ENCODE measurements around the gene DGKD.
"Not testable (repeated sequence)": the region's sequence is repeated elsewhere in the genome, so short reads cannot be mapped to it uniquely, and the experiment has no call there.

The DGKD gene, protein sequence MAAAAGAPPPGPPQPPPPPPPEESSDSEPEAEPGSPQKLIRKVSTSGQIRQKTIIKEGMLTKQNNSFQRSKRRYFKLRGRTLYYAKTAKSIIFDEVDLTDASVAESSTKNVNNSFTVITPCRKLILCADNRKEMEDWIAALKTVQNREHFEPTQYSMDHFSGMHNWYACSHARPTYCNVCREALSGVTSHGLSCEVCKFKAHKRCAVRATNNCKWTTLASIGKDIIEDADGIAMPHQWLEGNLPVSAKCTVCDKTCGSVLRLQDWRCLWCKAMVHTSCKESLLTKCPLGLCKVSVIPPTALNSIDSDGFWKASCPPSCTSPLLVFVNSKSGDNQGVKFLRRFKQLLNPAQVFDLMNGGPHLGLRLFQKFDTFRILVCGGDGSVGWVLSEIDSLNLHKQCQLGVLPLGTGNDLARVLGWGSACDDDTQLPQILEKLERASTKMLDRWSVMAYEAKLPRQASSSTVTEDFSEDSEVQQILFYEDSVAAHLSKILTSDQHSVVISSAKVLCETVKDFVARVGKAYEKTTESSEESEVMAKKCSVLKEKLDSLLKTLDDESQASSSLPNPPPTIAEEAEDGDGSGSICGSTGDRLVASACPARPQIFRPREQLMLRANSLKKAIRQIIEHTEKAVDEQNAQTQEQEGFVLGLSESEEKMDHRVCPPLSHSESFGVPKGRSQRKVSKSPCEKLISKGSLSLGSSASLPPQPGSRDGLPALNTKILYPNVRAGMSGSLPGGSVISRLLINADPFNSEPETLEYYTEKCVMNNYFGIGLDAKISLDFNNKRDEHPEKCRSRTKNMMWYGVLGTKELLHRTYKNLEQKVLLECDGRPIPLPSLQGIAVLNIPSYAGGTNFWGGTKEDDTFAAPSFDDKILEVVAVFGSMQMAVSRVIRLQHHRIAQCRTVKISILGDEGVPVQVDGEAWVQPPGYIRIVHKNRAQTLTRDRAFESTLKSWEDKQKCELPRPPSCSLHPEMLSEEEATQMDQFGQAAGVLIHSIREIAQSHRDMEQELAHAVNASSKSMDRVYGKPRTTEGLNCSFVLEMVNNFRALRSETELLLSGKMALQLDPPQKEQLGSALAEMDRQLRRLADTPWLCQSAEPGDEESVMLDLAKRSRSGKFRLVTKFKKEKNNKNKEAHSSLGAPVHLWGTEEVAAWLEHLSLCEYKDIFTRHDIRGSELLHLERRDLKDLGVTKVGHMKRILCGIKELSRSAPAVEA

DNA sequence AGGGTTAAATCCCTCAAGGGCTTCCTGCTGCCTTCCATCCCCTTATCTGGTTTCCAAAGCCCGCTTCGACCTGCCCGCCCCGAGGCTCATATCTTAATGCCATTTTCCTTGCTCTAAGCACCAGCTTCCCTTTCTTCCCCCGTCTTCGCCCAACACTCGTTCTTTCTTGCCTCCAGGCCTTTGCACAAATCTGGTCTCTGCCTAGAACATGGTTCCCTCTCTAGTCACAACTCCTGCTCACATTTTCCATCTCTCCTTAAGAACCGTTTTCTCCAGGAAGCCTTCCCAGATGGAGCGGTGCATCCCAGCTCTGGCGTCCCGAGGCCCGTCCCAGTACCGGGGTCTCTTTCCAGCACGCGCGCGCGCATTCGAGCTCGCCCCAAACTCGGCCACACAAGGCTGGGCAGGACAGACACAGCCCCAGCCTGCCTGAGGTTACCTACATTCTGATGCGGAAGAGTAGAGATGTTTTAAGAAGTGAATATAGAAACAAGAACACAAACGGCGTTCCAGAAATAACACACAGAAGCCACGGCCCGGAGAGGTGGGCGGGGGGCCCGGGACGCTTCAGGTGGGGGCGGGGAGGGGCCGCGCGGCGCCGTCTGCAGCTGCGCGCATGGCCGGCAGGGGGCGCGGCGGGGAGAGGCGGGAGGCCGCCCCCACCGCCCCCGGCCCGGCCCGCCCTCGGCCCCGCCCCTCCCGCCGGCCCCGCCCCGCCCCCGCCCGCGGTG lies at the start of gene DGKD:
Gene DGKD (plus strand): TSS at position 726 of the 731 bp plus-strand sequence. CDS start 25 bp downstream, outside the sequence.
- DNase-seq: peak; percentile 43

DNA sequence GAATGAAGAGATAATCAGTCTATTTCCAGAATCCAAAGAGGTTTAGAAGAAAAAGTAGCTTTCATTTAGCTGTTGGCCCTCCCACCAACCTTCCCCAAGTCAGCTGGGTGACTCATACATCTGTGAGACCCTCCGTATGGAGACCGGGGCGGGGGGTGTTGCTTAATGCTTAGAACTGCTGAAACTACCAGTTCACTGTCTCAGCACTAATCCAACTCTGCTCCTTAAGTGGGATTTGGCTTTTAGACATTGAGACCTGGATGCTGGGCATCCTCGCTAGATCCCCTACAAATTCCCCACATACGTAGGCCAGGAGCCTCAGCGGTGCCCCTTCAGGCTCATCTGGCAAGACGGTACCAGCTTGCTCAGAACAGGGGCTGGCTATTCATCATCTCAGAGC lies 46.7 kb upstream of the DGKD start, which contains the start of gene SAG:
Gene SAG (plus strand): TSS at position 252 of the 400 bp plus-strand sequence. CDS start 1,374 bp downstream, outside the sequence.
- no peak for DNase-seq

DNA sequence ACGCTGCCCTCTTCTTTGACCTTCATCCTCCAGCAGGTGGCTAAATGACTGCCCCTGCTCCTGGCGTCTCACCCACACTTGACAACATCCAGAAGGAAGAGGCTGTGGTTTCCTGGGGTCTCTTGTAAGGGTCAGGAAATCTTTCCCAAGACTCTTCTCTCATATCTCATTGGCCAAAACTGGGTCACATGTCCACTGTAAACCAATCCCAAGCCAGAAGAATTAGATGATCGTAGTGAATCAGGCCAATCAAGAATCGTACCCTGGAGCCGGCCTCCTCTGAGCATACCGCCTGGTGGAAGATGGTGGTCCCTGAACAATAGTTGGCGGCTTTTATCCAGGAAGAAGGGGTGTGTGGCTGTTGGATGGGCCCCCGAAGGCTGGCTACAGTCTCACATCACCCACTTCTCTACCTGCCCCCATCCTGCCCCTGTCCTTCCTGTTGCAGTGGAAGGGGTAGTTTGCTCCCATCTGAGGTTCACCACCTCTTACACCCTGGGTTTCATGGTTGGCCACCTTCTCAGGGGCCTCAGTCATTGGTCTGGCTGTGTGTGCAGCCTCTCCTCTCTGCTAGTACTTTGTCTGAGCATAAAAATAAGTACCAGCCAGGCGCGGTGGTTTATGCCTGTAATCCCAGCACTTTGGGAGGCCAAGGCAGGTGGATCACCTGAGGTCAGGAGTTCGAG lies 42.9 kb upstream of the DGKD start:
- no peak for DNase-seq

- DNase-seq: no peak
These were observed 41.4 kb upstream of the DGKD start for GRCh38 chr2:233312874-233313273.

DNA sequence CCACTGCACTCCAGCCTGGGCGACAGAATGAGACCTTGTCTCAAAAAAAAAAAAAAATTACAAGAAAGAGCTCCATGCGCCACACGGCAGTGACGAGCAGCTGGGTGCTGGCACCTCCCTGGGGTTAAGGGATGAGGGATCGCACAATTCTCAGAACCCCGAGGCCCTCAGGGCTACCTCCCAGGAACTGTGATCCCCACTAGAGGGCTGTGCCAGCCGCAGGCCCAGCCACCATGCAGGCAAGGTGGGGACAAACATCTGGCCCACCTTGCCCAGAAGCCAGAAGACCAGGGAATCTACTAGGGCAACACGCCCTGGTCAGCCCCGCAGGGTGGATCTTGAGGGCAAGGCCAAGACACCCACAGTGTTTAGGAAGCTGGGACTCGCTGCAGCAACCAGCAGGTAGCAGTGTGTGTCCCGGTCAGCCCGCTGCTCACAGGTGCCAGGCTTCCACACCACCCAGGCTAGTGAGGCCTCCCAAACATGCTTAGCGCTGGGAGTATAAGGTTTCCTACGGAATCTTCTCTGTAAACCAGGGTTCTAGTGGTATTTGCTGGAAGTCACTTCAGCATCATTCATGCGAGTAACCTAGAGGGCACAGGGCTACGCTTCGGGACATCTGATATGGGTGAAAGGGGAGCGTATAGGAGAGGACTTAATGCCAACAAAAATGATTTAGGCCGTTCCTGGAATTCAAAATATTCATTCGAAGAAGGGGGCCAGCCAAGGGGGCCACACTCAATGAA lies 39.9 kb upstream of the DGKD start:
- DNase-seq: no peak

DNA sequence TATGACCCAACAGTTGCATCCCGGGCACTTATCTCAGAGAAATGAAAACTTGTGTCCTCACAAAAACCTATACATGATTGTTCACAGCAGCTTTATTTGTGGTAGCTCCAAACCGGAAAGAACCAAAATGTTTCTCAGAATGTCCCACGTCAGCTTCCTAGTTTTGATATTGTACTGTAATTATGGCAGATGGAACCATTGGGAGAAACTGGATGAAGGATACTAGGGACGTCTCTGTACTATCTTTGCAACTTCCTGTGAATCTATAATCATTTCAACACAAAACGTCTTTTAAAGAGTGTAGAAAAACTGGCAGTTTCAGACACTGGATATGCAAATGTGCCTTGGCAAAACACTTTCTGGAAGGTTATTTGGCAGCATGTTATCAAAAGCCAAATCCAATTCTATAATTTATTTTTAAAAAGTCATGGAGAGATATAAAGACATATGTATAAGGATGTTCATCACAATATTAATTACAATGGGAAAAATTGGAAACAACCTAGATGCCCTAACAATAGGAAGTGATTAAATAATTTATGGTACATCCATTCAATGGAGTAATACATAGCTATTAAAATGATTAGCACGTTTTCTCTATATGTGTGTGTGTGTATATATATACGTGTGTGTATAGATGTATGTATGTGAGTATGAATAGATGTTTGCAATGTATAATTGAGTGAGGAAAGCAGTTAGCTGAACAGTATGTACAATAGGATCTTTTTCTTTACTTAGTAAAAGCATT lies 36.9 kb upstream of the DGKD start:
- DNase-seq: no peak

GRCh38 chr2:233319256-233319655 lies 35.0 kb upstream of the DGKD start:
- no peak for DNase-seq

DNA sequence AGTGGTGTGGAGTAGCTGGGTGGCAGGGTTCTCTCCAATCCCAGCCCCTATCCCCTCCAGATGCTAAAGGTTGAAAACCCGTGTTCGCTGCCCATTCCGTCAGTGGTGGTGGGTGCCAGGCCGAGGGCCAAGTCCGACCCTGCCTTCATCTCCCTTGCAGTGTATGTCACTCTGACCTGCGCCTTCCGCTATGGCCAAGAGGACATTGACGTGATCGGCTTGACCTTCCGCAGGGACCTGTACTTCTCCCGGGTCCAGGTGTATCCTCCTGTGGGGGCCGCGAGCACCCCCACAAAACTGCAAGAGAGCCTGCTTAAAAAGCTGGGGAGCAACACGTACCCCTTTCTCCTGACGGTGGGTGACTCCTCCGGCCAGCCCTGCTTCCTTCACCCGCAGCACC lies 33.8 kb upstream of the DGKD start:
- DNase-seq: no peak

DNA sequence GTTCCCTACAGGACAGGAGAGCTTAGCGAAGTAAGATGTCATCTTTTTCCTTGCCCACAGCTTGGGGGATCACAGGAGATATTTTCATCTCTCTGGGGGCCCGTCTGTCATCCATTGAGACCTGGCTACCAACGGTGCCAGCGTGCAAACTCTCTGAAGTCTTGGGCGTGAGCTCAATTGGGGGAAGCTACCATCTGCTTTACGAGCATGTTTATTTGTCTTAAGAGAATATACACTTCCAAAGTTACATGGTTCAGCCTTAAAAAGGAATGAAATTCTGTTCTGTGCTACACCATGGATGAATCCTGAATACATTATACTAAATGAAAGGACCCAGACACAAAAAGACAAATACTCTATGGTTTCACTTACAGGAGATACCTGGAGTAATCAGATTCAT lies 33.1 kb upstream of the DGKD start:
- DNase-seq: no peak

GRCh38 chr2:233323851-233324250 lies 30.4 kb upstream of the DGKD start:
- no peak for DNase-seq

GRCh38 chr2:233325256-233325655 lies 29.0 kb upstream of the DGKD start:
- no peak for DNase-seq

- no peak for DNase-seq
These were observed 28.5 kb upstream of the DGKD start for GRCh38 chr2:233325814-233326213.

GRCh38 chr2:233326500-233326899 lies 27.8 kb upstream of the DGKD start:
- DNase-seq: no peak

- no peak for DNase-seq
These were observed 25.4 kb upstream of the DGKD start for GRCh38 chr2:233328922-233329321.

GRCh38 chr2:233329489-233330135 lies 24.7 kb upstream of the DGKD start:
- DNase-seq: no peak

DNA sequence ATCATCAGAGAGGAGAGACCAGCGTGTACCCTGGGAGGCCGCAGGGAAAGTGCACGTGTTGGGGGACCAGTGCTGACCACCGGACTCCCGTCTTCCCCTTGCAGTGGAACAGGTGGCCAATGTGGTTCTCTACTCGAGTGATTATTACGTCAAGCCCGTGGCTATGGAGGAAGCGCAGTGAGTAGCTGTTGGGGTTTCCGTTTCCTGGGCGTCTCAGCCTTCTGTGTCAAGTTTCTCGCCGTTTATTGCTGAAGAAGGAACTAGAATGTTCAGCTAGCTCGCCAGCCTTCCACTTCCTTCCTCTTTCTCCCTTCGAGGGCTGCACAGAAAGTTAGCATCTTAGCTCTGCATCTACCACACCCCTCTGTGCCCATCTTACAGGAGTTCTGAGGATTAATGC lies 22.8 kb upstream of the DGKD start:
- no peak for DNase-seq

- no peak for DNase-seq
These were observed 22.2 kb upstream of the DGKD start for GRCh38 chr2:233332125-233332524.

GRCh38 chr2:233334915-233335314 lies 19.4 kb upstream of the DGKD start:
- DNase-seq: no peak

- not testable (repeated sequence) for DNase-seq
These were observed 18.2 kb upstream of the DGKD start for GRCh38 chr2:233336091-233336490.

DNA sequence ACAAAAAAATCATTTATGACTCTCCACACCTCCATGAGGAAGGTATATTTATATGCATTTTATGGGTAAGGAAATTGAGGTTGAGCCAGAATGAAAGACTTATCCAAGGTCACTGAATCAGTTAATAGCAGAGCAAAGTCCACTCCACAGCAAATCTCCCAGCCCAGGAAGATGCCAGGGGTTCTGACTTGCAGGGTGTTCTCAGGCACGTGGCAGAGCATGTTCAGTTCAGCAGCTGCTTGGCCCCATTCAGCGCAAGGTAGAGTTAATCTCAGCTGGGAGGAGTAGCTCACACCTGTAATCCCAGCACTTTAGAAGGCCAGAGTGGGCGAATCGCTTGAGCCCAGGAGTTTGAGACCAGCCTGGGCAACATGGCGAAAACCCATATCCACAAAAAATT lies 17.8 kb upstream of the DGKD start:
- no peak for DNase-seq
